Calu3 (cell line): Measurements from ENCODE around the gene EXOSC2. TPM values are rescaled to one million over a fixed set of nuclear protein-coding genes. Genes with fewer than 3 reads are reported as not detected.

Experiments used
- BruUV-seq: library from RNA; stranded (reverse); fragments of 400-500 nt; replicated peaks from 2 replicates; lab custom pipeline; 2021; lab: Mats Ljungman, UMichigan
- CTCF ChIA-PET: fragments of 300-600 bp; sonication (Branson Sonifier 250); formaldehyde crosslinking; loops from one replicate; lab custom pipeline; 2022; ENCODE audit warnings: antibody characterized with exemption; lab: Charles Lee
- DNase-seq: peaks from one replicate; pipeline ENCODE4 v3.0.0; 2022
- H3K27ac Mint-ChIP-seq: one replicate; pipeline ENCODE4 v1.8.0; 2022; ENCODE audit warnings: mixed read lengths; ENCODE audit not compliant: unreplicated experiment
- H3K27me3 Mint-ChIP-seq: one replicate; pipeline ENCODE4 v1.8.0; 2022; ENCODE audit warnings: mixed read lengths; ENCODE audit not compliant: unreplicated experiment
- H3K36me3 Mint-ChIP-seq: one replicate; pipeline ENCODE4 v1.8.0; 2022; ENCODE audit warnings: mild to moderate bottlenecking, moderate library complexity, mixed read lengths; ENCODE audit not compliant: insufficient read depth, unreplicated experiment
- H3K4me1 Mint-ChIP-seq: one replicate; pipeline ENCODE4 v1.8.0; 2022; ENCODE audit warnings: mild to moderate bottlenecking, low read depth, mixed read lengths; ENCODE audit not compliant: unreplicated experiment
- H3K4me3 Mint-ChIP-seq: one replicate; pipeline ENCODE4 v1.8.0; 2022; ENCODE audit warnings: mild to moderate bottlenecking, low read depth, moderate library complexity, mixed read lengths; ENCODE audit not compliant: unreplicated experiment
- H3K9me3 Mint-ChIP-seq: one replicate; pipeline ENCODE4 v1.8.0; 2022; ENCODE audit warnings: low read depth, mixed read lengths; ENCODE audit not compliant: unreplicated experiment
- intact Hi-C: fragments of 100-400 bp; cut with micrococcal nuclease; formaldehyde crosslinking; loops from one replicate; pipeline ENCODE4 v1.10.0; 2022; ENCODE audit not compliant: unreplicated experiment
- total RNA-seq: library from RNA; stranded (reverse); gene quantifications from 2 replicates; pipeline ENCODE4 v1.2.3, GENCODE V29; 2022
- TF ChIP-seq, protein P1 (sequence below): fragments of 200-600 bp; IDR thresholded peaks from one replicate; pipeline ENCODE4 v1.8.0; 2022; ENCODE audit warnings: antibody characterized with exemption; ENCODE audit not compliant: unreplicated experiment

Gene EXOSC2
- total RNA-seq, 1 experiment from 2014 or later = 42.9 TPM

DNA sequence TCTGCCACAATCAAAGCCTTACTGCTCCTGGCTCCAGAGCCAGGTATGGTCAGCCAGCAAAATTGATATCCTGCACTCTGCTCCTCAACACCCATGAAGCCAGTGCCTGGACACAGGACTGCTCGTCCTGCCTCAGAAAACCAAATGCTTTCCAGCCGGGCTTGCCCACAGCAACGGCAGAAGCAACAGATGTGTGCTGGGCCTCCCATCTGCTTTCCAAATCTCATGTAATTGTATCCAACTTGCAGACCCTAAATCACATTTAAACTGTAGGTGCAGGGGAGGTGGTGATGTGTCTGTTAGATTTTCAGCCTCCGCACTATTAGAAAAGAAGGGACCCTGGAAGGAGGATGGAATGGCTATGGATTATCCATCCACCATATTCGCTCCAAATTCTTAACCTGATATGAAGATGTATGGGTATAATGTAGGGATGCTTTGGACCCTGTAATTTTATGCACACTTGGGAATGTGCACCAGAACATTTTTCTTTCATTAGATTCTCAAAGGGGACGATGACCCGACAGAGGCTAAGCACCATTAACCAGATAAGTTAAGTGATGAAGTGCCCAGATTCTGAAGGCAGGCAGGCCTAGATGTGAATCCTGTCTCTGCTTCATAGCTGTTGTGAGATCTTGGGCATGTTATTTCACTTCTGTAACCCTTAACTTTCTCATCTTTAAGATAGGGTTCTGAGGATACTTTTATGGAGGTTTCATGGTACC lies 58.2 kb downstream of the EXOSC2 start:
- H3K36me3 Mint-ChIP-seq = no peaks in the 10 kb centered on the region
- intact Hi-C loops = no loop called here
- H3K4me3 Mint-ChIP-seq = no peak overlapping the region
- no peaks in the 10 kb centered on the region for H3K9me3 Mint-ChIP-seq
- DNase-seq = no peak
- H3K27me3 Mint-ChIP-seq = no peaks in the 10 kb centered on the region
- no TSS peak for BruUV-seq
- no peak overlapping the region for H3K27ac Mint-ChIP-seq
- TF ChIP-seq, protein P1, sequence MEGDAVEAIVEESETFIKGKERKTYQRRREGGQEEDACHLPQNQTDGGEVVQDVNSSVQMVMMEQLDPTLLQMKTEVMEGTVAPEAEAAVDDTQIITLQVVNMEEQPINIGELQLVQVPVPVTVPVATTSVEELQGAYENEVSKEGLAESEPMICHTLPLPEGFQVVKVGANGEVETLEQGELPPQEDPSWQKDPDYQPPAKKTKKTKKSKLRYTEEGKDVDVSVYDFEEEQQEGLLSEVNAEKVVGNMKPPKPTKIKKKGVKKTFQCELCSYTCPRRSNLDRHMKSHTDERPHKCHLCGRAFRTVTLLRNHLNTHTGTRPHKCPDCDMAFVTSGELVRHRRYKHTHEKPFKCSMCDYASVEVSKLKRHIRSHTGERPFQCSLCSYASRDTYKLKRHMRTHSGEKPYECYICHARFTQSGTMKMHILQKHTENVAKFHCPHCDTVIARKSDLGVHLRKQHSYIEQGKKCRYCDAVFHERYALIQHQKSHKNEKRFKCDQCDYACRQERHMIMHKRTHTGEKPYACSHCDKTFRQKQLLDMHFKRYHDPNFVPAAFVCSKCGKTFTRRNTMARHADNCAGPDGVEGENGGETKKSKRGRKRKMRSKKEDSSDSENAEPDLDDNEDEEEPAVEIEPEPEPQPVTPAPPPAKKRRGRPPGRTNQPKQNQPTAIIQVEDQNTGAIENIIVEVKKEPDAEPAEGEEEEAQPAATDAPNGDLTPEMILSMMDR = no peak
- CTCF ChIA-PET = no interaction called here
- H3K4me1 Mint-ChIP-seq = no peaks in the 10 kb centered on the region

Other genes starting within 250 kb of the EXOSC2 start
- gene ASS1, start 248.8 kb upstream of the EXOSC2 start, total RNA-seq = 40.3 and 78.9 TPM in 2 replicates
- 46.7 and 51.0 TPM in 2 replicates for gene FUBP3, start 114.2 kb upstream of the EXOSC2 start, total RNA-seq
- not detected in 2 replicates for gene PRDM12, start 29.2 kb upstream of the EXOSC2 start, total RNA-seq
- 29.6 and 30.0 TPM in 2 replicates for gene ABL1, start 141.5 kb downstream of the EXOSC2 start, total RNA-seq
- gene QRFP, start 203.0 kb downstream of the EXOSC2 start, total RNA-seq = not detected in 2 replicates
- 1.4 and 1.5 TPM in 2 replicates for gene FIBCD1, start 245.5 kb downstream of the EXOSC2 start, total RNA-seq